HepG2 (cell line): ENCODE data around the gene HNRNPF. TPM values are rescaled to one million over a fixed set of nuclear protein-coding genes. Genes with fewer than 3 reads are reported as not detected.
A peak's percentile ranks its signal among the peaks of the same experiment; 100 is the strongest.

Experiments used
- ARNTL ChIP-seq: sonication (generic); formaldehyde crosslinking; IDR thresholded peaks from 2 replicates; pipeline ENCODE4 v1.4.0; 2020; ENCODE audit warnings: mild to moderate bottlenecking, missing genetic modification reagents
- CREBL2 ChIP-seq: sonication (generic); formaldehyde crosslinking; IDR thresholded peaks from 2 replicates; pipeline ENCODE4 v1.8.1; 2023; ENCODE audit warnings: missing genetic modification reagents, mild to moderate bottlenecking, borderline replicate concordance
- DR1 ChIP-seq: sonication (generic); formaldehyde crosslinking; IDR thresholded peaks from 2 replicates; pipeline ENCODE4 v1.8.0; 2021; ENCODE audit warnings: mild to moderate bottlenecking, missing genetic modification reagents, inconsistent platforms
- GFI1 ChIP-seq: sonication (generic); formaldehyde crosslinking; IDR thresholded peaks from 2 replicates; pipeline ENCODE4 v1.5.0; 2020; ENCODE audit warnings: missing genetic modification reagents, mild to moderate bottlenecking, borderline replicate concordance
- HNRNPUL1 ChIP-seq: fragments of 200-400 bp; formaldehyde crosslinking; IDR thresholded peaks from 2 replicates; pipeline ENCODE4 v1.6.1; 2017; ENCODE audit warnings: low read depth, mild to moderate bottlenecking, low read length, moderate library complexity
- KDM4B ChIP-seq: sonication (generic); formaldehyde crosslinking; IDR thresholded peaks from 2 replicates; pipeline ENCODE4 v1.4.0; 2020; ENCODE audit warnings: missing genetic modification reagents
- MYNN ChIP-seq: sonication (generic); formaldehyde crosslinking; IDR thresholded peaks from 2 replicates; pipeline ENCODE4 v1.4.0; 2020; ENCODE audit warnings: mild to moderate bottlenecking, low read depth, missing genetic modification reagents
- NBN ChIP-seq: fragments of 450-650 bp; conservative IDR thresholded peaks from 2 replicates; pipeline ENCODE4 v1.6.1; 2017
- NCOA5 ChIP-seq: sonication (generic); formaldehyde crosslinking; IDR thresholded peaks from 2 replicates; pipeline ENCODE4 v1.4.0; 2020; ENCODE audit warnings: missing genetic modification reagents
- NR1H2 ChIP-seq: sonication (generic); formaldehyde crosslinking; IDR thresholded peaks from 2 replicates; pipeline ENCODE4 v1.8.1; 2022; ENCODE audit warnings: low read depth, missing genetic modification reagents, borderline replicate concordance
- SAFB2 ChIP-seq: sonication (generic); formaldehyde crosslinking; IDR thresholded peaks from 2 replicates; pipeline ENCODE4 v1.5.1; 2020; ENCODE audit warnings: missing genetic modification reagents, low read depth, mild to moderate bottlenecking, borderline replicate concordance
- ZBTB7A ChIP-seq: sonication (generic); formaldehyde crosslinking; IDR thresholded peaks from 2 replicates; pipeline ENCODE4 v1.8.0; 2022; ENCODE audit warnings: mild to moderate bottlenecking, missing genetic modification reagents
- ZNF234 ChIP-seq: sonication (generic); formaldehyde crosslinking; conservative IDR thresholded peaks from 2 replicates; pipeline ENCODE4 v1.5.1; 2020; ENCODE audit warnings: mild to moderate bottlenecking, missing genetic modification reagents
- ZNF253 ChIP-seq: sonication (generic); formaldehyde crosslinking; IDR thresholded peaks from 2 replicates; pipeline ENCODE4 v1.8.0; 2022; ENCODE audit warnings: mild to moderate bottlenecking, missing genetic modification reagents, borderline replicate concordance
- ZNF530 ChIP-seq: sonication (generic); formaldehyde crosslinking; IDR thresholded peaks from 2 replicates; pipeline ENCODE4 v1.5.0; 2020; ENCODE audit warnings: low read depth, mild to moderate bottlenecking, missing genetic modification reagents
- ZNF564 ChIP-seq: sonication (generic); formaldehyde crosslinking; IDR thresholded peaks from 2 replicates; pipeline ENCODE4 v1.8.1; 2023; ENCODE audit warnings: mild to moderate bottlenecking, missing genetic modification reagents
- ZNF572 ChIP-seq: sonication (generic); formaldehyde crosslinking; IDR thresholded peaks from 2 replicates; pipeline ENCODE4 v1.5.1; 2020; ENCODE audit warnings: mild to moderate bottlenecking, missing genetic modification reagents
- ZNF772 ChIP-seq: sonication (generic); formaldehyde crosslinking; IDR thresholded peaks from 2 replicates; pipeline ENCODE4 v1.5.0; 2020; ENCODE audit warnings: mild to moderate bottlenecking, missing genetic modification reagents
- ZNF776 ChIP-seq: sonication (generic); formaldehyde crosslinking; IDR thresholded peaks from 2 replicates; pipeline ENCODE4 v1.4.0; 2020; ENCODE audit warnings: mild to moderate bottlenecking, missing genetic modification reagents
- ZNF879 ChIP-seq: sonication (generic); formaldehyde crosslinking; IDR thresholded peaks from 2 replicates; pipeline ENCODE4 v1.8.1; 2023; ENCODE audit warnings: missing genetic modification reagents
- ZSCAN20 ChIP-seq: sonication (generic); formaldehyde crosslinking; IDR thresholded peaks from 2 replicates; pipeline ENCODE4 v1.4.0; 2020; ENCODE audit warnings: missing genetic modification reagents, mild to moderate bottlenecking, borderline replicate concordance
- polyA plus RNA-seq, 8 experiments: library from polyadenylated mRNA; depleted of rRNA in 3 of 8; stranded (reverse) in 7 of 8; unstranded in 1 of 8; fragments of >200 nt; fragmentation: Illumina TruSeq in 4 of 8; extraction: Trizol in 4 of 8; gene quantifications; 2 replicates each; pipeline versions ENCODE4 v1.2.1 to v1.2.3, GENCODE V29; 2011 to 2016; ENCODE audit warnings: low read depth in 4 of 8, missing spikeins in 1 of 8, mixed read lengths in 1 of 8; ENCODE audit not compliant: insufficient read depth in 1 of 8
- total RNA-seq, 5 experiments: library from RNA; depleted of rRNA; stranded (reverse); fragments of >200 nt; fragmentation: Illumina TruSeq; extraction: Trizol; gene quantifications; 2 replicates each; pipeline ENCODE4 v1.2.3, GENCODE V29; 2016; ENCODE audit warnings: low read depth in 1 of 5
- TF ChIP-seq, protein P1 (sequence below): sonication (generic); formaldehyde crosslinking; IDR thresholded peaks from 2 replicates; pipeline ENCODE4 v1.4.0; 2020; ENCODE audit warnings: mild to moderate bottlenecking, missing genetic modification reagents
- TF ChIP-seq, protein P2 (sequence below): sonication (generic); formaldehyde crosslinking; IDR thresholded peaks from 2 replicates; pipeline ENCODE4 v1.4.0; 2020; ENCODE audit warnings: mild to moderate bottlenecking, low read depth, missing genetic modification reagents

Gene HNRNPF
- total and polyA plus RNA-seq, 2 of the 13 experiments (the other 11 are each of a cell fraction or from before 2014, with no cell fraction given), result 166 to 308 TPM

GRCh38 chr10:43436291-43437140 is 27.5 kb upstream of the HNRNPF start, which contains the start of gene ZNF487 (continued):
- TF ChIP-seq, protein P1, sequence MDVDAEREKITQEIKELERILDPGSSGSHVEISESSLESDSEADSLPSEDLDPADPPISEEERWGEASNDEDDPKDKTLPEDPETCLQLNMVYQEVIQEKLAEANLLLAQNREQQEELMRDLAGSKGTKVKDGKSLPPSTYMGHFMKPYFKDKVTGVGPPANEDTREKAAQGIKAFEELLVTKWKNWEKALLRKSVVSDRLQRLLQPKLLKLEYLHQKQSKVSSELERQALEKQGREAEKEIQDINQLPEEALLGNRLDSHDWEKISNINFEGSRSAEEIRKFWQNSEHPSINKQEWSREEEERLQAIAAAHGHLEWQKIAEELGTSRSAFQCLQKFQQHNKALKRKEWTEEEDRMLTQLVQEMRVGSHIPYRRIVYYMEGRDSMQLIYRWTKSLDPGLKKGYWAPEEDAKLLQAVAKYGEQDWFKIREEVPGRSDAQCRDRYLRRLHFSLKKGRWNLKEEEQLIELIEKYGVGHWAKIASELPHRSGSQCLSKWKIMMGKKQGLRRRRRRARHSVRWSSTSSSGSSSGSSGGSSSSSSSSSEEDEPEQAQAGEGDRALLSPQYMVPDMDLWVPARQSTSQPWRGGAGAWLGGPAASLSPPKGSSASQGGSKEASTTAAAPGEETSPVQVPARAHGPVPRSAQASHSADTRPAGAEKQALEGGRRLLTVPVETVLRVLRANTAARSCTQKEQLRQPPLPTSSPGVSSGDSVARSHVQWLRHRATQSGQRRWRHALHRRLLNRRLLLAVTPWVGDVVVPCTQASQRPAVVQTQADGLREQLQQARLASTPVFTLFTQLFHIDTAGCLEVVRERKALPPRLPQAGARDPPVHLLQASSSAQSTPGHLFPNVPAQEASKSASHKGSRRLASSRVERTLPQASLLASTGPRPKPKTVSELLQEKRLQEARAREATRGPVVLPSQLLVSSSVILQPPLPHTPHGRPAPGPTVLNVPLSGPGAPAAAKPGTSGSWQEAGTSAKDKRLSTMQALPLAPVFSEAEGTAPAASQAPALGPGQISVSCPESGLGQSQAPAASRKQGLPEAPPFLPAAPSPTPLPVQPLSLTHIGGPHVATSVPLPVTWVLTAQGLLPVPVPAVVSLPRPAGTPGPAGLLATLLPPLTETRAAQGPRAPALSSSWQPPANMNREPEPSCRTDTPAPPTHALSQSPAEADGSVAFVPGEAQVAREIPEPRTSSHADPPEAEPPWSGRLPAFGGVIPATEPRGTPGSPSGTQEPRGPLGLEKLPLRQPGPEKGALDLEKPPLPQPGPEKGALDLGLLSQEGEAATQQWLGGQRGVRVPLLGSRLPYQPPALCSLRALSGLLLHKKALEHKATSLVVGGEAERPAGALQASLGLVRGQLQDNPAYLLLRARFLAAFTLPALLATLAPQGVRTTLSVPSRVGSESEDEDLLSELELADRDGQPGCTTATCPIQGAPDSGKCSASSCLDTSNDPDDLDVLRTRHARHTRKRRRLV (CRISPR knock-in tag), result no peak
- TF ChIP-seq NR1H2 (CRISPR knock-in tag), result peak; percentile 84
- no peak for TF ChIP-seq NCOA5 (CRISPR knock-in tag)
- peak; percentile 88 for TF ChIP-seq ZNF879 (CRISPR knock-in tag)
- TF ChIP-seq, protein P2, sequence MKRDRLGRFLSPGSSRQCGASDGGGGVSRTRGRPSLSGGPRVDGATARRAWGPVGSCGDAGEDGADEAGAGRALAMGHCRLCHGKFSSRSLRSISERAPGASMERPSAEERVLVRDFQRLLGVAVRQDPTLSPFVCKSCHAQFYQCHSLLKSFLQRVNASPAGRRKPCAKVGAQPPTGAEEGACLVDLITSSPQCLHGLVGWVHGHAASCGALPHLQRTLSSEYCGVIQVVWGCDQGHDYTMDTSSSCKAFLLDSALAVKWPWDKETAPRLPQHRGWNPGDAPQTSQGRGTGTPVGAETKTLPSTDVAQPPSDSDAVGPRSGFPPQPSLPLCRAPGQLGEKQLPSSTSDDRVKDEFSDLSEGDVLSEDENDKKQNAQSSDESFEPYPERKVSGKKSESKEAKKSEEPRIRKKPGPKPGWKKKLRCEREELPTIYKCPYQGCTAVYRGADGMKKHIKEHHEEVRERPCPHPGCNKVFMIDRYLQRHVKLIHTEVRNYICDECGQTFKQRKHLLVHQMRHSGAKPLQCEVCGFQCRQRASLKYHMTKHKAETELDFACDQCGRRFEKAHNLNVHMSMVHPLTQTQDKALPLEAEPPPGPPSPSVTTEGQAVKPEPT (CRISPR knock-in tag), result peak; percentile 26; the same call in 1 of the 2 replicates
- 0 out of 2 replicates have a peak, but pooled peaks have one; percentile 49 for TF ChIP-seq HNRNPUL1
- peak; percentile 84 for TF ChIP-seq ZBTB7A (CRISPR knock-in tag)
- TF ChIP-seq CREBL2 (CRISPR knock-in tag), result no peak; the same call in 1 of the 2 replicates
- TF ChIP-seq GFI1, result no peak
- peak; percentile 82; the same call in 1 of the 2 replicates for TF ChIP-seq ARNTL
- peak; percentile 66; the same call in 1 of the 2 replicates for TF ChIP-seq ZNF253 (CRISPR knock-in tag)
- TF ChIP-seq MYNN (CRISPR knock-in tag), result 0 out of 2 replicates have a peak, but pooled peaks have one; percentile 19
- TF ChIP-seq ZNF234 (CRISPR knock-in tag), result no peak
- peak; percentile 85 for TF ChIP-seq DR1 (CRISPR knock-in tag)
- TF ChIP-seq ZSCAN20 (CRISPR knock-in tag), result peak; percentile 34; the same call in 1 of the 2 replicates
- TF ChIP-seq ZNF572 (CRISPR knock-in tag), result 0 out of 2 replicates have a peak, but pooled peaks have one; percentile 71
- no peak for TF ChIP-seq KDM4B (CRISPR knock-in tag)
- TF ChIP-seq ZNF530, result peak; percentile 89; the same call in 1 of the 2 replicates
- peak; percentile 92 for TF ChIP-seq ZNF776 (CRISPR knock-in tag)
- TF ChIP-seq SAFB2 (CRISPR knock-in tag), result peak; percentile 94; the same call in 1 of the 2 replicates
- peak; percentile 88; the same call in 1 of the 2 replicates for TF ChIP-seq ZNF564 (CRISPR knock-in tag)
- peak; percentile 94 for TF ChIP-seq ZNF772 (CRISPR knock-in tag)
- TF ChIP-seq NBN, result no peak
